ENCODE results near the gene CKMT1A. TPM values are rescaled to one million over a fixed set of nuclear protein-coding genes. Genes with fewer than 3 reads are reported as not detected.
"Not testable (repeated sequence)": the region's sequence is repeated elsewhere in the genome, so short reads cannot be mapped to it uniquely, and the experiment has no call there.

CKMT1A gene
- 1 to 10 TPM; 1.9 to 3.3 TPM for total RNA-seq

- not testable (repeated sequence) for H3K4me1 ChIP-seq; H3K9me3 ChIP-seq; H3K27me3 ChIP-seq; DNase-seq (ENCODE audit: low spot score); H3K4me3 ChIP-seq; H3K27ac ChIP-seq; H3K36me3 ChIP-seq
These were observed at the start of gene CKMT1A for GRCh38 chr15:43693148-43694022. Gene CKMT1A (plus strand): TSS chr15:43693859. CDS start chr15:43694051, 192 bp downstream.

- no peak for TF ChIP-seq CTCF (IDR thresholded peaks at IDR 0.05)
- Histone ChIP-seq H3K9me3 (no peaks in the 10 kb centered on the region), H3K36me3 (peaks cover 9% of the 10 kb centered on the region), H3K4me3 (no peak within 1 kb of the TSS), H3K27me3 (no peaks in the 10 kb centered on the region), H3K27ac (no peak within 1 kb of the TSS), H3K4me1 (no peaks in the 10 kb centered on the region)
- DNase-seq (ENCODE audit: low spot score): no peak
These were observed 44.8 kb upstream of the CKMT1A start, which contains the start of gene CATSPER2 for GRCh38 chr15:43648649-43649429. Gene CATSPER2 (minus strand): TSS chr15:43648844. CDS start chr15:43648061, 783 bp downstream.

GRCh38 chr15:43649430-43649926 is 44.2 kb upstream of the CKMT1A start:
- H3K4me3 ChIP-seq; H3K36me3 ChIP-seq; DNase-seq (ENCODE audit: low spot score); H3K9me3 ChIP-seq; H3K27ac ChIP-seq; H3K27me3 ChIP-seq; H3K4me1 ChIP-seq: not testable (repeated sequence)

- H3K36me3 ChIP-seq; DNase-seq (ENCODE audit: low spot score); H3K4me1 ChIP-seq; H3K9me3 ChIP-seq; H3K27ac ChIP-seq; H3K4me3 ChIP-seq; H3K27me3 ChIP-seq: not testable (repeated sequence)
These were observed 33.9 kb upstream of the CKMT1A start for GRCh38 chr15:43659727-43660126.

- H3K36me3 ChIP-seq; H3K9me3 ChIP-seq; H3K4me3 ChIP-seq; DNase-seq (ENCODE audit: low spot score); H3K27ac ChIP-seq; H3K4me1 ChIP-seq; H3K27me3 ChIP-seq: not testable (repeated sequence)
These were observed 31.4 kb upstream of the CKMT1A start for GRCh38 chr15:43662293-43662692.

- H3K27ac ChIP-seq; DNase-seq (ENCODE audit: low spot score); H3K4me3 ChIP-seq; H3K27me3 ChIP-seq; H3K36me3 ChIP-seq; H3K4me1 ChIP-seq; H3K9me3 ChIP-seq: not testable (repeated sequence)
These were observed 30.3 kb upstream of the CKMT1A start for GRCh38 chr15:43663333-43663732.

- H3K4me1 ChIP-seq; H3K4me3 ChIP-seq; DNase-seq (ENCODE audit: low spot score); H3K36me3 ChIP-seq; H3K27me3 ChIP-seq; H3K9me3 ChIP-seq; H3K27ac ChIP-seq: not testable (repeated sequence)
These were observed 27.5 kb upstream of the CKMT1A start for GRCh38 chr15:43666177-43666576.

- not testable (repeated sequence) for H3K27ac ChIP-seq; DNase-seq (ENCODE audit: low spot score); H3K27me3 ChIP-seq; H3K36me3 ChIP-seq; H3K9me3 ChIP-seq; H3K4me1 ChIP-seq; H3K4me3 ChIP-seq
These were observed 19.5 kb upstream of the CKMT1A start for GRCh38 chr15:43674175-43674574.

GRCh38 chr15:43689604-43690301 is 3.9 kb upstream of the CKMT1A start:
- not testable (repeated sequence) for H3K27ac ChIP-seq; DNase-seq (ENCODE audit: low spot score); H3K36me3 ChIP-seq; H3K27me3 ChIP-seq; H3K9me3 ChIP-seq; H3K4me1 ChIP-seq; H3K4me3 ChIP-seq

- DNase-seq (ENCODE audit: low spot score); H3K27ac ChIP-seq; H3K9me3 ChIP-seq; H3K4me1 ChIP-seq; H3K27me3 ChIP-seq; H3K36me3 ChIP-seq; H3K4me3 ChIP-seq: not testable (repeated sequence)
These were observed 980 bp upstream of the CKMT1A start for GRCh38 chr15:43692679-43693078.
